CD14-positive monocyte (primary cell): Measurements from ENCODE around the gene FUT4. TPM values are rescaled to one million over a fixed set of nuclear protein-coding genes. Genes with fewer than 3 reads are reported as not detected.

Experiments
- DNase-seq, 3 donors: peaks; one replicate each; pipeline ENCODE4 v3.0.0-alpha.2; 2011 to 2022
- H2AFZ ChIP-seq: 2 replicates; pipeline ENCODE4 v1.6.0; 2012; ENCODE audit warnings: mild to moderate bottlenecking, low read depth, low read length, inconsistent platforms; ENCODE audit not compliant: insufficient read depth, poor library complexity, severe bottlenecking
- H3K27ac ChIP-seq, 2 donors: 1 replicate in 1 of 2; 2 replicates in 1 of 2; pipeline ENCODE4 v1.5.1; 2012 to 2013; ENCODE audit warnings: low read length in 2 of 2, control low read depth in 1 of 2, inconsistent platforms in 1 of 2, low read depth in 1 of 2, mild to moderate bottlenecking in 1 of 2
- H3K27me3 ChIP-seq, 2 donors: one replicate each; pipeline versions ENCODE4 v1.6.0 to v1.6.1; 2011 to 2013; ENCODE audit warnings: low read length in 2 of 2; ENCODE audit not compliant: control insufficient read depth in 2 of 2, insufficient read depth in 2 of 2
- H3K36me3 ChIP-seq, 2 donors: replicated peaks in 1 of 2; 1 replicate in 1 of 2; 2 replicates in 1 of 2; pipeline versions ENCODE4 v1.5.1 to v1.6.1; 2012 to 2013; ENCODE audit warnings: low read length in 2 of 2, control low read depth in 1 of 2, inconsistent platforms in 1 of 2, mild to moderate bottlenecking in 1 of 2; ENCODE audit not compliant: insufficient read depth in 2 of 2, control insufficient read depth in 1 of 2
- H3K4me1 ChIP-seq, 2 donors: 1 replicate in 1 of 2; 2 replicates in 1 of 2; pipeline versions ENCODE4 v1.5.1 to v1.6.1; 2012 to 2013; ENCODE audit warnings: low read length in 2 of 2, control low read depth in 1 of 2, inconsistent platforms in 1 of 2, mild to moderate bottlenecking in 1 of 2, moderate library complexity in 1 of 2; ENCODE audit not compliant: insufficient read depth in 2 of 2, control insufficient read depth in 1 of 2
- H3K4me2 ChIP-seq: replicated peaks from 2 replicates; pipeline ENCODE3; 2012; ENCODE audit warnings: low read length, moderate library complexity, mild to moderate bottlenecking; ENCODE audit not compliant: poor library complexity, severe bottlenecking; ENCODE audit errors: extremely low read depth
- H3K4me3 ChIP-seq, 3 experiments: fragments of 200-600 bp in 1 of 3; sonication (generic) in 1 of 3; replicated peaks in 1 of 3; 1 replicate in 2 of 3; 2 replicates in 1 of 3; pipeline ENCODE4 v1.5.1; 2011 to 2013; ENCODE audit warnings: low read length in 3 of 3, mild to moderate bottlenecking in 3 of 3, control low read depth in 2 of 3, low read depth in 2 of 3, inconsistent platforms in 1 of 3, moderate library complexity in 1 of 3
- H3K79me2 ChIP-seq: 2 replicates; pipeline ENCODE4 v1.6.0; 2012; ENCODE audit warnings: mild to moderate bottlenecking, control low read depth, inconsistent platforms, low read length, moderate library complexity; ENCODE audit not compliant: insufficient read depth
- H3K9ac ChIP-seq: 2 replicates; pipeline ENCODE4 v1.6.0; 2017; ENCODE audit warnings: low read length, mild to moderate bottlenecking; ENCODE audit not compliant: insufficient read depth, poor library complexity, severe bottlenecking
- H3K9me3 ChIP-seq, 2 donors: replicated peaks in 1 of 2; 1 replicate in 1 of 2; 2 replicates in 1 of 2; pipeline versions ENCODE4 v1.5.1 to v1.6.1; 2012 to 2013; ENCODE audit warnings: low read length in 2 of 2, control low read depth in 1 of 2; ENCODE audit not compliant: control insufficient read depth in 1 of 2, insufficient read depth in 1 of 2
- H4K20me1 ChIP-seq: 2 replicates; pipeline ENCODE4 v1.6.0; 2012; ENCODE audit warnings: mild to moderate bottlenecking, low read length, control low read depth, moderate library complexity; ENCODE audit not compliant: insufficient read depth
- H3K27ac Mint-ChIP-seq, 7 donors: one replicate each; pipeline ENCODE4 v1.8.0; 2020; ENCODE audit warnings: mild to moderate bottlenecking in 7 of 7, mixed read lengths in 7 of 7, moderate library complexity in 6 of 7, inconsistent platforms in 2 of 7
- H3K27me3 Mint-ChIP-seq, 3 donors: one replicate each; pipeline ENCODE4 v1.8.0; 2021 to 2022; ENCODE audit warnings: low read depth in 3 of 3, mild to moderate bottlenecking in 3 of 3, mixed read lengths in 3 of 3, moderate library complexity in 3 of 3, inconsistent platforms in 1 of 3
- H3K36me3 Mint-ChIP-seq, 2 donors: one replicate each; pipeline ENCODE4 v1.8.0; 2020; ENCODE audit warnings: mixed read lengths in 2 of 2, inconsistent platforms in 1 of 2, mild to moderate bottlenecking in 1 of 2
- H3K4me1 Mint-ChIP-seq: one replicate; pipeline ENCODE4 v1.8.0; 2020; ENCODE audit warnings: mild to moderate bottlenecking, mixed read lengths
- H3K4me3 Mint-ChIP-seq, 2 donors: one replicate each; pipeline ENCODE4 v1.8.0; 2020; ENCODE audit warnings: mild to moderate bottlenecking in 2 of 2, mixed read lengths in 2 of 2, moderate library complexity in 1 of 2
- H3K9me3 Mint-ChIP-seq, 7 donors: one replicate each; pipeline ENCODE4 v1.8.0; 2020 to 2022; ENCODE audit warnings: mixed read lengths in 7 of 7, mild to moderate bottlenecking in 6 of 7, moderate library complexity in 6 of 7, inconsistent platforms in 2 of 7
- CTCF ChIP-seq: fragments of 200-600 bp; IDR thresholded peaks from one replicate; pipeline ENCODE4 v1.8.0; 2022; ENCODE audit warnings: antibody characterized with exemption, mild to moderate bottlenecking
- WGBS: methylation state at CpG from one replicate; pipeline ENCODE4 v1.1.5; 2013; ENCODE audit warnings: missing lambda C conversion rate; ENCODE audit not compliant: insufficient coverage; 5-methylcytosine and 5-hydroxymethylcytosine counted together
- intact Hi-C, 2 donors: fragments of 100-400 bp; cut with micrococcal nuclease; formaldehyde crosslinking; loops; one replicate each; pipeline versions ENCODE4 v1.15.0 to v1.15.1; 2023
- polyA plus RNA-seq, 3 donors: library from polyadenylated mRNA; depleted of rRNA in 1 of 3; unstranded in 2 of 3; stranded (reverse) in 1 of 3; fragments of 300-500 nt in 2 of 3; fragments of >200 nt in 1 of 3; fragmentation: Illumina TruSeq in 2 of 3; gene quantifications; 1 replicate in 2 of 3; 2 replicates in 1 of 3; pipeline ENCODE4 v1.2.3, GENCODE V29; 2012 to 2021

FUT4 gene
- polyA plus RNA-seq, 3 donors: 5.4 to 19.9 (median 6.5) TPM

- TF ChIP-seq CTCF: no peak
- Histone ChIP-seq H3K4me1 (peaks cover 39 to 51% of the 10 kb centered on the region in 2 donors), H3K36me3 (peaks cover 4 to 5% of the 10 kb centered on the region in 2 donors), H3K27me3 (no peaks in the 10 kb centered on the region), H3K79me2 (peaks cover 69% of the 10 kb centered on the region), H4K20me1 (no peaks in the 10 kb centered on the region), H3K9me3 (no peaks in the 10 kb centered on the region), H2AFZ (peak overlapping the region; percentile 34), H3K27ac (peak overlapping the region; percentile 82 to 97), H3K9ac (peak overlapping the region; percentile 64), H3K4me2 (peak overlapping the region; percentile 67), H3K4me3 (peak overlapping the region in 2 of 3 experiments; percentile 22 to 55)
- peak; percentile 40 to 61 (median 58) for DNase-seq
- WGBS: no CpG with 5 or more reads among the region's 4 CpGs
- no peaks in the 10 kb centered on the region for H3K9me3 Mint-ChIP-seq
- H3K27me3 Mint-ChIP-seq: no peaks in the 10 kb centered on the region
- peak overlapping the region; percentile 44 to 76 for H3K4me3 Mint-ChIP-seq
- H3K27ac Mint-ChIP-seq: peak overlapping the region; percentile 95 to 99 (median 98)
- intact Hi-C loops: loop anchor here in 1 of 2 donors (5.0 kb wide), 1 partner anchor 36 kb away; no protein-coding TSS in a partner anchor
- peaks cover 19 to 26% of the 10 kb centered on the region in 2 donors for H3K36me3 Mint-ChIP-seq
- H3K4me1 Mint-ChIP-seq: peaks cover 53% of the 10 kb centered on the region
These were observed 39.6 kb downstream of the FUT4 start for GRCh38 chr11:94583213-94583865.

DNA sequence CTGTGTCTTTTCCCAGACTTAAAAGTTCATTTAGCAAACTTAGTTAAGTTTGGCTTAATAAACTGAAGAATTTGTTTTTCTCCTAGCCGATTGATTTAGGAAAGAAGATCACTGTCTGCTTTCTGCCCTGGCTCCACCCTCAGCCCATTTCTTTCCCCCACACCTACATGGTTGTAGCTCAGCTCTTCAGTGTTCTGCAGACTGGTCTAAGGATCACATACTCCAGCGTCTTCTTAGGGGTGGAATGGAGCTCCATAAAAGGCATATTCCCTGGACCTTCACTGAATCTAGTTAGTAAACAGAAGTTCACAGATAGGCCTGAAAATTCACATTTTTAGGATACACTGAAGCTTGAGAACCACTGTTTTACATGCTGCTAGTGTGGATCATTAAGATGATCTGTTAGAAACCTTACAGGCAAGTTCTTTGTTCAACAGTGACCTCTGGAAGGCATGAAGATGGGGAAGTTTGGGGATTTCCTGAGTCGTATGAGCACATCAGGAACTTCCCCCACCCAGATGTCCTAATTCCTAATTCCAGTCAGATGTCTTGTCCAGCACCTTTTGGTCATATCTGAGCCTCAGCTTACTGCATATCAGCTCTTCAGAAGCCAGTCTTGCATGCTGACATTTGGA lies 40.3 kb downstream of the FUT4 start:
- Mint-ChIP-seq H3K27ac (peak overlapping the region; percentile 95 to 99 (median 98)), H3K27me3 (no peaks in the 10 kb centered on the region), H3K36me3 (peaks cover 21 to 32% of the 10 kb centered on the region in 2 donors), H3K9me3 (no peaks in the 10 kb centered on the region), H3K4me3 (peak overlapping the region; percentile 44 to 76), H3K4me1 (peaks cover 48% of the 10 kb centered on the region)
- TF ChIP-seq CTCF: no peak
- intact Hi-C loops: loop anchor here in 1 of 2 donors (5.0 kb wide), 1 partner anchor 37 kb away; no protein-coding TSS in a partner anchor
- Histone ChIP-seq H3K36me3 (peaks cover 5 to 12% of the 10 kb centered on the region in 2 donors), H3K4me1 (peaks cover 36 to 44% of the 10 kb centered on the region in 2 donors), H3K4me2 (peak overlapping the region; percentile 67), H3K27me3 (no peaks in the 10 kb centered on the region), H3K4me3 (peak overlapping the region in 2 of 3 experiments; percentile 22 to 55), H4K20me1 (no peaks in the 10 kb centered on the region), H2AFZ (peak overlapping the region; percentile 34), H3K27ac (peak overlapping the region; percentile 82 to 97), H3K9me3 (no peaks in the 10 kb centered on the region), H3K9ac (peak overlapping the region; percentile 64), H3K79me2 (peaks cover 62% of the 10 kb centered on the region)
- WGBS: no CpG with 5 or more reads among the region's 3 CpGs
- peak; percentile 90 to 98 (median 95) for DNase-seq
